H9 (cell line): ENCODE results near the gene GLRX. TPM values are rescaled to one million over a fixed set of nuclear protein-coding genes. Genes with fewer than 3 reads are reported as not detected.

Experiments
- DNase-seq: peaks from one replicate; pipeline ENCODE4 v3.0.0-alpha.2; 2017
- H2AFZ ChIP-seq: one replicate; pipeline ENCODE4 v1.6.1; 2013; ENCODE audit warnings: mild to moderate bottlenecking, low read length, control low read depth, moderate library complexity
- H2AK5ac ChIP-seq: 2 replicates; pipeline ENCODE4 v1.6.1; 2013; ENCODE audit warnings: low read length, control low read depth, mixed read lengths; ENCODE audit not compliant: insufficient read length
- H2BK120ac ChIP-seq: one replicate; pipeline ENCODE4 v1.6.1; 2013; ENCODE audit warnings: low read depth, mild to moderate bottlenecking, low read length, control low read depth, inconsistent platforms; ENCODE audit not compliant: poor library complexity, severe bottlenecking
- H2BK12ac ChIP-seq: 2 replicates; pipeline ENCODE4 v1.6.1; 2013; ENCODE audit warnings: low read length, control low read depth, mixed read lengths, low read depth; ENCODE audit not compliant: insufficient read length
- H2BK15ac ChIP-seq: 2 replicates; pipeline ENCODE4 v1.6.1; 2013; ENCODE audit warnings: low read depth, low read length, control low read depth
- H2BK20ac ChIP-seq: one replicate; pipeline ENCODE4 v1.6.1; 2013; ENCODE audit warnings: low read depth, mild to moderate bottlenecking, low read length, control low read depth, inconsistent platforms; ENCODE audit not compliant: poor library complexity, severe bottlenecking
- H2BK5ac ChIP-seq: 2 replicates; pipeline ENCODE4 v1.6.1; 2013; ENCODE audit warnings: low read length, control low read depth, mixed read lengths; ENCODE audit not compliant: insufficient read length
- H3K14ac ChIP-seq: 2 replicates; pipeline ENCODE4 v1.6.1; 2013; ENCODE audit warnings: low read length, control low read depth; ENCODE audit not compliant: insufficient read depth
- H3K18ac ChIP-seq: 2 replicates; pipeline ENCODE4 v1.6.1; 2013; ENCODE audit warnings: low read depth, mild to moderate bottlenecking, mixed read lengths, low read length, control low read depth; ENCODE audit not compliant: insufficient read length
- H3K23ac ChIP-seq: 2 replicates; pipeline ENCODE4 v1.6.1; 2013; ENCODE audit warnings: low read length, control low read depth, mixed read lengths, low read depth; ENCODE audit not compliant: insufficient read length
- H3K23me2 ChIP-seq: 2 replicates; pipeline ENCODE4 v1.6.1; 2013; ENCODE audit warnings: low read depth, mild to moderate bottlenecking, mixed read lengths, low read length, control low read depth; ENCODE audit not compliant: insufficient read length, poor library complexity, severe bottlenecking
- H3K27ac ChIP-seq: 2 replicates; pipeline ENCODE4 v1.5.1; 2013; ENCODE audit warnings: low read length, control low read depth, mixed read lengths, low read depth; ENCODE audit not compliant: insufficient read length
- H3K27me3 ChIP-seq: 2 replicates; pipeline ENCODE4 v1.6.1; 2013; ENCODE audit warnings: low read length, control low read depth, inconsistent platforms; ENCODE audit not compliant: insufficient read depth
- H3K4ac ChIP-seq: 2 replicates; pipeline ENCODE4 v1.6.1; 2013; ENCODE audit warnings: low read depth, mild to moderate bottlenecking, control low read depth, inconsistent platforms, low read length, moderate library complexity
- H3K4me1 ChIP-seq: 2 replicates; pipeline ENCODE4 v1.6.1; 2013; ENCODE audit warnings: low read length, control low read depth, inconsistent platforms; ENCODE audit not compliant: insufficient read depth
- H3K4me2 ChIP-seq: 2 replicates; pipeline ENCODE4 v1.6.1; 2013; ENCODE audit warnings: low read length, control low read depth, mixed read lengths; ENCODE audit not compliant: insufficient read length, insufficient read depth
- H3K56ac ChIP-seq: 2 replicates; pipeline ENCODE4 v1.6.1; 2013; ENCODE audit warnings: low read depth, mild to moderate bottlenecking, mixed read lengths, low read length, control low read depth; ENCODE audit not compliant: insufficient read length
- H3K79me1 ChIP-seq: 2 replicates; pipeline ENCODE4 v1.6.1; 2013; ENCODE audit warnings: low read depth, mild to moderate bottlenecking, moderate library complexity, low read length, control low read depth, inconsistent platforms; ENCODE audit not compliant: insufficient read depth, poor library complexity, severe bottlenecking
- H3K79me2 ChIP-seq: 2 replicates; pipeline ENCODE4 v1.6.1; 2013; ENCODE audit warnings: low read length, control low read depth, inconsistent platforms; ENCODE audit not compliant: insufficient read depth
- H3K9ac ChIP-seq: 2 replicates; pipeline ENCODE4 v1.6.1; 2013; ENCODE audit warnings: low read length, control low read depth, mixed read lengths; ENCODE audit not compliant: insufficient read length; ENCODE audit errors: extremely low read depth
- H3K9me3 ChIP-seq: one replicate; pipeline ENCODE4 v1.6.1; 2013; ENCODE audit warnings: low read depth, low read length, inconsistent platforms; ENCODE audit not compliant: control insufficient read depth
- H3T11ph ChIP-seq: one replicate; pipeline ENCODE4 v1.6.1; 2013; ENCODE audit warnings: mild to moderate bottlenecking, low read length, control low read depth, inconsistent platforms
- H4K20me1 ChIP-seq: one replicate; pipeline ENCODE4 v1.6.1; 2013; ENCODE audit not compliant: control insufficient read depth, insufficient read length, insufficient read depth
- H4K5ac ChIP-seq: 2 replicates; pipeline ENCODE4 v1.6.1; 2013; ENCODE audit warnings: low read depth, mild to moderate bottlenecking, mixed read lengths, low read length, control low read depth; ENCODE audit not compliant: insufficient read length
- H4K8ac ChIP-seq: replicated peaks from 2 replicates; pipeline ENCODE4 v1.6.1; 2013; ENCODE audit warnings: low read length, control low read depth, mixed read lengths, low read depth; ENCODE audit not compliant: insufficient read length
- H4K91ac ChIP-seq: 2 replicates; pipeline ENCODE4 v1.6.1; 2013; ENCODE audit warnings: low read depth, mild to moderate bottlenecking, moderate library complexity, mixed read lengths, low read length, control low read depth; ENCODE audit not compliant: insufficient read length
- H3K27ac Mint-ChIP-seq, 3 experiments: 2 replicates in 2 of 3; 3 replicates in 1 of 3; pipeline ENCODE4 v1.8.0; 2020 to 2021; ENCODE audit warnings: mixed read lengths in 3 of 3, mild to moderate bottlenecking in 1 of 3, moderate library complexity in 1 of 3
- H3K27me3 Mint-ChIP-seq: 2 replicates; pipeline ENCODE4 v1.8.0; 2021; ENCODE audit warnings: low read depth, mild to moderate bottlenecking, moderate library complexity, mixed read lengths
- H3K36me3 Mint-ChIP-seq, 3 experiments: 2 replicates in 2 of 3; 3 replicates in 1 of 3; pipeline ENCODE4 v1.8.0; 2020 to 2021; ENCODE audit warnings: low read depth in 3 of 3, mixed read lengths in 3 of 3; ENCODE audit not compliant: insufficient read depth in 1 of 3
- H3K4me1 Mint-ChIP-seq, 2 experiments: 2 replicates each; pipeline ENCODE4 v1.8.0; 2020; ENCODE audit warnings: mixed read lengths in 2 of 2
- H3K4me3 Mint-ChIP-seq, 2 experiments: 2 replicates in 1 of 2; 3 replicates in 1 of 2; pipeline ENCODE4 v1.8.0; 2020 to 2021; ENCODE audit warnings: mild to moderate bottlenecking in 2 of 2, mixed read lengths in 2 of 2, moderate library complexity in 1 of 2
- H3K9me3 Mint-ChIP-seq, 2 experiments: 2 replicates in 1 of 2; 3 replicates in 1 of 2; pipeline ENCODE4 v1.8.0; 2020; ENCODE audit warnings: mild to moderate bottlenecking in 2 of 2, mixed read lengths in 2 of 2, moderate library complexity in 1 of 2
- CTCF ChIP-seq: fragments of 200-600 bp; sonication (generic); conservative IDR thresholded peaks from 3 replicates; pipeline ENCODE4 v1.8.0; 2021; ENCODE audit warnings: antibody characterized with exemption, mild to moderate bottlenecking
- WGBS: extraction: QIAGEN DNeasy Blood & Tissue Kit; methylation state at CpG from one replicate; pipeline ENCODE4 v1.1.7; 2013; ENCODE audit warnings: missing lambda C conversion rate, low lambda C conversion rate, mixed read lengths; ENCODE audit not compliant: insufficient read length; ENCODE audit errors: extremely low coverage; 5-methylcytosine and 5-hydroxymethylcytosine counted together
- total RNA-seq: library from RNA; stranded (reverse); gene quantifications from 2 replicates; pipeline ENCODE4 v1.2.1, GENCODE V29; 2021

The GLRX gene
- total RNA-seq, 1 experiment from 2014 or later, result 13.8 TPM

GRCh38 chr5:95816341-95816740, 6.2 kb downstream of the GLRX start:
- H3K14ac ChIP-seq, result no peak overlapping the region
- Mint-ChIP-seq H3K36me3 (peaks cover 0 to 8% (median 5%) of the 10 kb centered on the region in 3 experiments; a peak in 3 of 7 replicates), H3K27me3 (peaks cover 2% of the 10 kb centered on the region; the same call in 1 of the 2 replicates), H3K9me3 (no peaks in the 10 kb centered on the region), H3K4me1 (peaks cover 35 to 38% of the 10 kb centered on the region in 2 experiments), H3K27ac (no peak overlapping the region), H3K4me3 (no peak overlapping the region)
- no peaks in the 10 kb centered on the region for H3K27me3 ChIP-seq
- H2BK12ac ChIP-seq, result no peak overlapping the region
- H3K9me3 ChIP-seq, result no peaks in the 10 kb centered on the region
- H3K23ac ChIP-seq, result no peak overlapping the region
- H4K8ac ChIP-seq, result no peak overlapping the region
- no peaks in the 10 kb centered on the region for H3K23me2 ChIP-seq
- no peak overlapping the region for H2BK120ac ChIP-seq
- H3K79me1 ChIP-seq, result no peaks in the 10 kb centered on the region
- TF ChIP-seq CTCF, result no peak
- DNase-seq, result no peak
- H3K4me1 ChIP-seq, result no peaks in the 10 kb centered on the region; the same call in 1 of the 2 replicates
- H3K18ac ChIP-seq, result no peak overlapping the region
- no peak overlapping the region for H4K91ac ChIP-seq
- no peak overlapping the region for H2BK20ac ChIP-seq
- H3K79me2 ChIP-seq, result no peaks in the 10 kb centered on the region
- H4K20me1 ChIP-seq, result no peaks in the 10 kb centered on the region
- H3K4me2 ChIP-seq, result no peak overlapping the region
- H3K56ac ChIP-seq, result no peak overlapping the region
- no peak overlapping the region for H2AK5ac ChIP-seq
- H2AFZ ChIP-seq, result no peak overlapping the region
- 100% methylated on average over 1 of the region's 8 CpGs for WGBS
- no peak overlapping the region for H2BK5ac ChIP-seq
- H3K4ac ChIP-seq, result no peak overlapping the region
- no peak overlapping the region for H2BK15ac ChIP-seq
- no peak overlapping the region for H3K27ac ChIP-seq
- H4K5ac ChIP-seq, result no peak overlapping the region
- H3T11ph ChIP-seq, result no peak overlapping the region
- no peak overlapping the region for H3K9ac ChIP-seq
